Measurements from ENCODE around the gene ZSWIM6.

ZSWIM6 gene

DNA sequence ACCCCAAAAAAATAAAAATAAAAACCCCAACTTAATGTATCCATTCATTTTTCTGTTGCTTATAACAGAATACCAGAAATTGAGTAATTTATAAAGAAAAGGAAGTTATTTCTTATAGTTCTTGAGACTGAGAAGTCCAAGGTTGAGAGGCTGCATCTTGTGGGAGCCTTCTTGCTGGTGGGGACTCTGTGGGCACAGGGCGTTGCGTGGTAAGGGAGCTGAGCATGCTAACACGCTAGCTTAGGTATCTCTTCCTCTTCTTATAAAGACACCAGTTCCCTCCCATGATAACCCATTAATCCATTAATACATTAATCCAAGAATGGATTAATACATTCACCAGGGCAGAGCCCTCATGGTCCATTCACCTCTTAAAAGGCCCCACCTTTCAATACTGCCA lies 150.9 kb downstream of the ZSWIM6 start:
- no peak for DNase-seq (ENCODE audit: low spot score)

- no peak for DNase-seq (ENCODE audit: low spot score)
Observed at GRCh38 chr5:61486476-61486875, 154.4 kb downstream of the ZSWIM6 start.

GRCh38 chr5:61489574-61489973 lies 157.5 kb downstream of the ZSWIM6 start:
- DNase-seq (ENCODE audit: low spot score), result no peak

DNA sequence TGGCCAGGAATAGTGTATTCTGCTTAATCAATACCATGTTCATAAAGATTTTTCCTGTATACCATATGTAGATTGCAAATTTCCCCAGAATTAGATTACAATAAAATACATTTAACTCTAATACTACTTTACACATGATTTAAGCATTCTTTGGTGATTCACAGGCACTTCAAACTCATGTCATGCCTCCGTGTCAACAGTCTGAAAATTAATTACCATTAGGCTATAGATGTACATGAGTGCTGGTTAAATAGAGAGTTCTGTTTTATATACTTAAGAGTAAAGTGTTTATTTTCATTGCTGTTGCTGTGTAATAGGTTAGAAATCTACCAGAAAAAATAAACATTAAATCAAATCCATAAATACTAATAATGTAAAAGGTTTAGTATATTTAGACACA lies 159.8 kb downstream of the ZSWIM6 start:
- no peak for DNase-seq (ENCODE audit: low spot score)

DNA sequence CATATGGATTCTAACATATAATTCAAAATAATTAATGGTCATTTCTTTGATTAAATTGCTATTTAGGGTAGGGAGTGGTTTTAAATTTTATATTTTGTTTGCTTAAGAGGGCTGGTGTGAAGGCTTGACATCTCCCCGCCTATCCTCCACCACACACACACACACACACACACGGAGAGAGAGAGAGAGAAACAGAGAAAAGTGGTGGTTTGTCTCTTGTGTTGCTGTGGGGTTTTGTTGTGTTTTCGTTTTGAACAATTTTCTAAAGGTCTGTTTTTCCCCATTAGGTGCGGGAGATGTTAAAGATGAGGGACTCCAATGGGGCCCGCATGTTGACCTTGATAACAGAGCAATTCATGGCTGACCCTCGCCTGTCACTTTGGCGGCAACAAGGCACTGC lies 161.9 kb downstream of the ZSWIM6 start:
- DNase-seq (ENCODE audit: low spot score), result no peak

DNA sequence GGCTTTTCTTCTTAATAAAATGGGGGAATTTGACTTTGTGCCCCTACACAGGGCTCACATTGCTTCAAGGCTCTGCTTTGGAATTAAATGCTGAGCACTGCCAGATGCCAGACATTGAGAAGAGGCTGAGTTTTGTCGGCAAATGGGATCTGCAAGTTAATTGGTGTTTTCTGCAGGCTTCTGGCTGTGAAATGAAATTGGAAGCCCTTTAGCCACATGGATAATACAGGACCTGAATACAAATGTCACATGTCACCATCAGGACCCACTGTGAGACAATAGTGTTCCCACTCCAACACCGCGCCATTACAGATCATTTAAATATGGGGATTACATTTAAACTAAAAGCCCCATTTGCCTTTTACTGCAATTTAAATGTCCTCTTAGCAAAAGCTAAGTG lies 164.4 kb downstream of the ZSWIM6 start:
- no peak for DNase-seq (ENCODE audit: low spot score)

- no peak for DNase-seq (ENCODE audit: low spot score)
Observed at GRCh38 chr5:61496860-61497259, 164.8 kb downstream of the ZSWIM6 start.

- no peak for DNase-seq (ENCODE audit: low spot score)
Observed at GRCh38 chr5:61498121-61498520, 166.1 kb downstream of the ZSWIM6 start.

- no peak for DNase-seq (ENCODE audit: low spot score)
Observed at GRCh38 chr5:61501971-61502370, 169.9 kb downstream of the ZSWIM6 start.

DNA sequence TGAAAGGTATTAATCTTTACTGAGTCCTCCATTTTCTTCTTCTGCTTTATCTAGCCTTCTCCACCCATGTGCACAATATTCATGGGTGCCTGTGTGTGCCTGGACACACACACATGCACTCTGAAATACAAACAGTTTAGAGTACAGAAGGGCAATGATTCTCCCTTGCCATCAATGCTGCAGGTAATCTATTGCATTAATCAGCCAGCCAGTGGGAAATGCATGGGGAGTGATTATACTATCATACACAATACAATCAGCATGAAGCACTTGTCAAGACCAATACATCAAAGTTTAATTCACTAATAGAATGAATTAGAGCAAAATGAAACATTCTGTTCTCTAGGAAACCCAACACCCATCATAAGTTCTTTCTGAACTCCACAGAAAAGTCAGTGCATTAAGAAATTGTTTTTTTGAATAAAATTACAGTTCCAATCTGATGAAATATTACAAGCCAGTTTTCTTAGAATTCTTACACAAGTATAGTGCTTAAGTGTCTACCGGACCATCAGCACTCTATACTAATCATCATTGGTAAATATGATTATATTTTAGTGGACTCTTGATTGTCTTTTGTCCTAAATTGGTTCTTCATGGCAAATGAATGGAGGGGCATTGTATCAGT lies 172.2 kb downstream of the ZSWIM6 start:
- DNase-seq (ENCODE audit: low spot score), result no peak

GRCh38 chr5:61505281-61505680 lies 173.2 kb downstream of the ZSWIM6 start:
- no peak for DNase-seq (ENCODE audit: low spot score)

- DNase-seq (ENCODE audit: low spot score), result no peak
Observed at GRCh38 chr5:61507232-61507631, 175.2 kb downstream of the ZSWIM6 start.

DNA sequence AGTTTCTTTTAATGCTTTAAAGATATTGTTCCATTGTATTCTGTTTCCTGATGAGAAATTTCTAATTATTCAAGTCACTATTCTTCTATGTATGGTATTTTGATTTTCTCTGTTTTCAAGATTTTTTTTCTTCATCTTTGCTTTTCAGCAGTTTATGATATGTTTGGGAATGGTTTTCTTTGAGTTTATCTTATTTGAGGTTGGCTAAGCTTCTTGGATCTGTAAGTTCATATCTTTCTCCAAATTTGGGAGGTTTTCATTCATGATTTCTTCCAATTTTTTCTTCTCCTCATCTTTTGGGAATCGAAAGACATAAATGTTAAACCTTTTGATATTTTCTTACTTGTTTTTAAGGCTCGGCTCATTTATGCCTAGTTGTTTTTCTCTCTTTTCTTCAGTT lies 184.9 kb downstream of the ZSWIM6 start:
- no peak for DNase-seq (ENCODE audit: low spot score)

DNA sequence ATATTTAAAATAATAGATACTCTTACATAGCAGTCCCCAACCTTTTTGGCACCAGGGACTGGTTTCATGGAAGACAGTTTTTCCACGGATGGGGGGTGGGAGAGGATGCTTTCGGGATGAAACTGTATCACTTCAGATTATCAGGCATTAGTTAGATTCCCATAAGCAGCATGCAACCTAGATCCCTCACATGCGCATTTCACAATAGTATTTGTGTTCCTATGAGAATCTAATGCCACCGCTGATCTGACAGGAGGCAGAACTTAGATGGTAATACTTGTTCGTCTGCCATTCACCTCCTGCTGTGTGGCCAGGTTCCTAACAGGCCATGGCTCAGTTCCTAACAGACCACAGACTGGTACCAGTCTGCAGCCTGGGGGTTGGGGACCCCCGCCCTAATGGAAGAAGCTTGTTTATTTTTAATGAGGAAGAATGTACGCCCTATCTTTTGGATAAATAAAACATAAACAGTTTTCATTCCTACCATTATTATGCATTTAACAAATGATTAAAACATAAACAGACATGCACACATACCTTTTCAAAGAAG lies 187.7 kb downstream of the ZSWIM6 start:
- DNase-seq (ENCODE audit: low spot score), result no peak

- DNase-seq (ENCODE audit: low spot score), result no peak
Observed at GRCh38 chr5:61523073-61523472, 191.0 kb downstream of the ZSWIM6 start.

DNA sequence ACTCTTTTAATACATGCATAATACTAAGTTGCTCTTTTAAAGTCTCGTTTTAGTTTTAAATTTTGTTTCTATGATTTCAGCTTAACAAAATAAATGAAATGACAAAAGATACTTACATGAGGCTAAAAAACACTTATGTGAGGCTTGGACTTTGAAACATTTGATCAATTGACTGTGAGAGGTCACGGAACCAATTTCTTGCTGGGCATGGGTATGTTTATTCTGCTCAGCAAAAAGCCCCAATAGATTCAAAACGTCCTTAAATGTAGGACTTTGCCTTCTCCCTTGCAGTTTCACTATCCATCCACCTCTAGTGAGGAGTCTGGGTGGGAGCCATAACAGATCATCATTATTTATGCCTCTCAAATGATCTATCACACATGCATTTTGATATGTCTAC lies 191.9 kb downstream of the ZSWIM6 start:
- DNase-seq (ENCODE audit: low spot score), result no peak

GRCh38 chr5:61525512-61526206 lies 193.6 kb downstream of the ZSWIM6 start:
- DNase-seq (ENCODE audit: low spot score), result no peak

GRCh38 chr5:61526207-61526519 lies 194.1 kb downstream of the ZSWIM6 start:
- no peak for DNase-seq (ENCODE audit: low spot score)

DNA sequence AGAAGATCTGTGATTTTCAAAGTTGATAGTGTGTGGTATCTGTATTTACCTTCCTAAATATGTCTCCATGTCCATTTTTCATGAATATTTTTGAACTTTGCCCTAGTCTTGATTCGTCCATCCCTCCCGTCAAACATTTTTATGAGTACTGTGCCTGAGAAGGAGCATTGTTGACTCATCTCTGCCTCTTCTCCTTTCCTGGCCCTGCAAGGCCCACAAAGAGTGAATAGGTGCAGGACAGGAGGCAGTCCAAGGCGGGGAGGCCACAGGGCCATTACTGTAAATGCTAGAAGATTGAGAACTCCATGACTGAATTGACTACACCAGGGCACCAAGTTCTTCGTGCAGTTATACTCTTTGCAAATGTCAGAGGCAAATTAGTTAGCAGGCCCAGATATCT lies 200.9 kb downstream of the ZSWIM6 start:
- no peak for DNase-seq (ENCODE audit: low spot score)

DNA sequence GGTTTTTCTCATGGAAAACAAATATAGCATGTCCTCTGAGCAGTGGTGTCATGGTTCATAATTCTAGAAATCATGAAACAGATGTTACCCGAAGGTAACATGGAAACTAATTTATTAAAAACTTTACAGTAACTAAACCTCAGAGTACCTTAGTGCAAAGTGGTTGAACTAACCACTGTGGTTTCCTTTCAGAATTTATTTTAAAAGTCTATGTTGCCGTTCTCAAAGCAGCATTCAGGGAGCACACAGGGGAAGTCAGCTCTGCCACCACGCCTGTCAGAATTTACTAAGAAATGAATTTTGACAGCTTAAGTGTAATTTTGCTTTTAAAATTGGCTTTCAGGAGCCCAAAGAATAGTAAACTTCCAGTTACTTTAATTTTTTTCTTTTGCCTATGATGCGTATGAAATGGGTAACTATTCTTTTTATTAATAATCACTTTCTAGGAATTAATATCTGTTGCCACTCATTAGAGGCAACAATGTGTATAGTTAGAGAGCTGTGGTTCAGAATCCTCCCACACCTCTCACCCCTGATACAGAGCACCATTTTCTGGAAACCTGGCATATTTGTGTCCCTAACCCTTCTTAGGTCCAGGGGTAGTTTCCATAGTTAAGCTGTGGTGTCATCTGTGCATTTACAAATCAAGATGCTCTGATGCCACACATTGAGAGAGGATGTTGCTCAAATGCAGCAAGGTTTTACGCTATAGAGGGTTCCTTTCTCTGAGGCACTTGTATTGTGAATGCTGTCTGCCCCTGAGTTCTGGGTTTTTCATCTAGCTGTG lies 202.6 kb downstream of the ZSWIM6 start:
- no peak for DNase-seq (ENCODE audit: low spot score)

- no peak for DNase-seq (ENCODE audit: low spot score)
Observed at GRCh38 chr5:61535828-61536227, 203.8 kb downstream of the ZSWIM6 start.

- DNase-seq (ENCODE audit: low spot score), result no peak
Observed at GRCh38 chr5:61536922-61537321, 204.9 kb downstream of the ZSWIM6 start.
